HEK293T (cell line): ENCODE results near the gene CA5B.

ENCODE experiments used
- CTCF ChIA-PET: fragments of 350-600 bp; formaldehyde crosslinking; extraction: SDS; loops from one replicate; lab custom pipeline; 2021; ENCODE audit warnings: antibody characterized with exemption, inconsistent platforms; lab: Yijun Ruan, JAX
- POLR2A ChIA-PET: fragments of 350-600 bp; formaldehyde crosslinking; extraction: SDS; loops from one replicate; lab custom pipeline; 2020; ENCODE audit warnings: antibody characterized with exemption, inconsistent platforms; lab: Yijun Ruan, JAX
- DNase-seq: peaks from one replicate; pipeline ENCODE4 v3.0.0; 2012; ENCODE audit warnings: mixed read lengths; ENCODE audit errors: extremely low spot score
- ARNT ChIP-seq: fragments of 450-650 bp; IDR thresholded peaks from 2 replicates; pipeline ENCODE4 v1.6.1; 2017; ENCODE audit warnings: mild to moderate bottlenecking
- BHLHE40 ChIP-seq: fragments of 450-650 bp; IDR thresholded peaks from 2 replicates; pipeline ENCODE4 v1.6.1; 2016; ENCODE audit warnings: mild to moderate bottlenecking, moderate library complexity, borderline replicate concordance
- CTBP1 ChIP-seq: fragments of 450-650 bp; IDR thresholded peaks from 2 replicates; pipeline ENCODE4 v1.6.1; 2016; ENCODE audit warnings: borderline replicate concordance
- ELF4 ChIP-seq: fragments of 450-650 bp; IDR thresholded peaks from 2 replicates; pipeline ENCODE4 v1.6.1; 2017; ENCODE audit warnings: antibody characterized with exemption
- FOXA1 ChIP-seq: fragments of 450-650 bp; IDR thresholded peaks from 2 replicates; pipeline ENCODE4 v1.6.1; 2016; ENCODE audit warnings: mild to moderate bottlenecking
- FOXK2 ChIP-seq: fragments of 450-650 bp; IDR thresholded peaks from 2 replicates; pipeline ENCODE4 v1.6.1; 2016; ENCODE audit warnings: mild to moderate bottlenecking
- FOXM1 ChIP-seq: fragments of 450-650 bp; IDR thresholded peaks from 2 replicates; pipeline ENCODE4 v1.6.1; 2017; ENCODE audit warnings: mild to moderate bottlenecking, borderline replicate concordance
- HDGF ChIP-seq: fragments of 450-650 bp; IDR thresholded peaks from 2 replicates; pipeline ENCODE4 v1.6.1; 2017; ENCODE audit warnings: antibody characterized with exemption, borderline replicate concordance
- L3MBTL2 ChIP-seq: fragments of 450-650 bp; conservative IDR thresholded peaks from 2 replicates; pipeline ENCODE4 v1.6.1; 2016; ENCODE audit warnings: mild to moderate bottlenecking
- LEF1 ChIP-seq: fragments of 450-650 bp; IDR thresholded peaks from 2 replicates; pipeline ENCODE4 v1.6.1; 2017; ENCODE audit warnings: mild to moderate bottlenecking, borderline replicate concordance
- NFRKB ChIP-seq: fragments of 450-650 bp; IDR thresholded peaks from 2 replicates; pipeline ENCODE4 v1.6.1; 2016; ENCODE audit warnings: mild to moderate bottlenecking, moderate library complexity
- PKNOX1 ChIP-seq: fragments of 450-650 bp; IDR thresholded peaks from 2 replicates; pipeline ENCODE4 v1.6.1; 2016
- SP1 ChIP-seq: fragments of 450-650 bp; IDR thresholded peaks from 2 replicates; pipeline ENCODE4 v1.6.1; 2017
- SUZ12 ChIP-seq: fragments of 450-650 bp; IDR thresholded peaks from 2 replicates; pipeline ENCODE4 v1.6.1; 2016; ENCODE audit warnings: mild to moderate bottlenecking
- TARDBP ChIP-seq: fragments of 450-650 bp; IDR thresholded peaks from 2 replicates; pipeline ENCODE4 v1.6.1; 2016
- ZNF384 ChIP-seq: fragments of 450-650 bp; IDR thresholded peaks from 2 replicates; pipeline ENCODE4 v1.6.1; 2016

CA5B gene

DNA sequence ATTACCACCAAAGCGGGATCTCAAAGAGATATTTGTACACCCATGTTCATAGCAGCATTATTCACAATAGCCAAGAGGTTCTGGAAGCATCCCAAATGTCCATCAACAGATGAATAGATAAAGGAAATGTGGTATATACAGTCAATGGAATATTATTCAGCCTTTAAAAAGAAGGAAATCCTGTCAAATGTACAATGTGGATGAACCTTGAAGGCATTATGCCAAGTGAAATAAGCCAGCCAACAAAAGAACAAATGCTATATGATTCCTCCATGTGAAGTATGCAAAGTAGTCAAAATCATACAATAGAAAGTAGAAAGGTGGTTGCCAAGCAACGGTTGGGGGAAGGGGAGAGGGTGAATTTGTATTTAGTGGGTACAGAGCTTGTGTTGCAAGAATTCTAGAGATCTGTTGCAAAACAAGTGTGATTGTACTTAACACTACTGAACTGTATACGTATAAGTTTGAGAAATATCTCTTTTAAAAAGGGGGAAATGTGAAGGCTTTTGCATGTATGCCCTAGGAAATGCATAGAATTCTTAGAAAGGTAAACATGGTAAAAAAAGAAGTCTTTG lies 47.2 kb downstream of the CA5B start:
- ChIA-PET POLR2A (no interaction called here), CTCF (no interaction called here)
- no peak for DNase-seq
- no peak for TF ChIP-seq ELF4

DNA sequence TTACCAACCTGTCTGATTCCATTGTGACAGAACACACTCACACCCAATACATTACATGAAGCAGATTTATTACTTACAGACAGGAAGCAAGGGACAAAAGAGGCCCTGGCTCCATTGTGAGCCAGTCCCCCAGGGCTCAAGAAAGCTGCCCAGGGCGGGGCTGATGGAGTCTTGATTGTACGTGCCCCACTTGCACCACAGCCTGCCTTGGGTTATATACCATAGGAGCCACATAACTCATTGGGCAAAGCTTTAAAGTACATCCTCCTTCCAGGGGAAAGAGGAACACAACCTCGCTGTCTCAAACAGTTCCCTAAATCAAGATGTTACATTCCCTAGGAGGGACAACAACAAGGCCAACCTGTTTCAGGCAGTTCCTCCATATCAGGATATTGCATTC lies 48.8 kb downstream of the CA5B start:
- DNase-seq: no peak
- ChIA-PET CTCF (no interaction called here), POLR2A (no interaction called here)
- TF ChIP-seq ELF4 (no peak), NFRKB (no peak), ARNT (no peak), FOXA1 (no peak), SP1 (no peak), HDGF (no peak), LEF1 (no peak), ZNF384 (no peak), TARDBP (no peak), FOXK2 (no peak), FOXM1 (no peak), L3MBTL2 (no peak), PKNOX1 (no peak), SUZ12 (no peak)

DNA sequence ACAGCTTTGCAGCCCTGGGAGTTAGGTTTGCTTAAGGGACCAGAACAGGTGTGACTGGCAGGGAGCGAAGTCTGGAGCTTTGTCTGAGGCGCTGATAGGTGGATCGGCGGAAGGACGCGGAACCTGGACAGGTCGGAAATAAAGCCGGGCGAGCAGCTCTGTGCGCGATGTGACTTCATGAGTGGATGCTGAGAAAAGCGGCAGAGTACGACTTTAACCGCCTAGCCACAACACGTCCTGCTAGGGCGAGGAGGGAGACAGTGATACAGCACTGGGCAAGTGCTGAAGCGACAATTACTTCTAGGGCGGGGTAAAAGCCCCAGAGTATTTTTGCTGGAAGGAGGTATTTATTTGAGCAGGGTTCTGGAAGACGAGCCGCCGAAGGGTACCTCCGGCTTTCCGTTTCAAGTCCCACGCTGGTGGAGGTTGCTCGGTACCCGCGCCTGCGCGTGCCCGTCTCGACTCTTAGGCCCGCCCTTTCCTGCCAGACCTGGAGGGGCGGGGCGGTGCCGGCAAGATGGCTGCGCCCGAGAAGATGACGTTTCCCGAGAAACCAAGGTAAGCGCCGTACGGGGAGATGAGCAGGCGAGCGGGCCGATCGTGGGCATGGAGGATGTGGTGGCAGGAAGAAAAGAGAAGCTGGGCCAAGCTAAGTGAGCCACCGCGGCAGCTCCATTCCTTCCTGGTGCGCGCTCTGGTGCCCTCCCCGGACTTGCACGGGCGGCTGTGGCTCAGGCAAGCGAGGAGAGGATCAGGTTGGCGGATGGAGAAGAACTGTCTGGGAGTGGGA lies 52.1 kb downstream of the CA5B start, which contains the start of gene ZRSR2:
Gene ZRSR2, plus strand, starts transcription at position 506 of the 790 bp plus-strand sequence. Its CDS starts 12 bp downstream, at position 518.
- POLR2A ChIA-PET: interaction anchor here (1.5 to 2.0 kb wide), 2 partner anchors 65 to 116 kb away, joined by 4 to 7 read pairs; partner anchors contain the start of gene AP1S2
- peak; percentile 91 for DNase-seq
- TF ChIP-seq CTBP1 (peak; percentile 72), PKNOX1 (peak; percentile 84), FOXM1 (no peak), ZNF384 (no peak), SUZ12 (no peak), ELF4 (peak; percentile 44; the same call in 1 of the 2 replicates), L3MBTL2 (peak; percentile 45)
- CTCF ChIA-PET: no interaction called here

DNA sequence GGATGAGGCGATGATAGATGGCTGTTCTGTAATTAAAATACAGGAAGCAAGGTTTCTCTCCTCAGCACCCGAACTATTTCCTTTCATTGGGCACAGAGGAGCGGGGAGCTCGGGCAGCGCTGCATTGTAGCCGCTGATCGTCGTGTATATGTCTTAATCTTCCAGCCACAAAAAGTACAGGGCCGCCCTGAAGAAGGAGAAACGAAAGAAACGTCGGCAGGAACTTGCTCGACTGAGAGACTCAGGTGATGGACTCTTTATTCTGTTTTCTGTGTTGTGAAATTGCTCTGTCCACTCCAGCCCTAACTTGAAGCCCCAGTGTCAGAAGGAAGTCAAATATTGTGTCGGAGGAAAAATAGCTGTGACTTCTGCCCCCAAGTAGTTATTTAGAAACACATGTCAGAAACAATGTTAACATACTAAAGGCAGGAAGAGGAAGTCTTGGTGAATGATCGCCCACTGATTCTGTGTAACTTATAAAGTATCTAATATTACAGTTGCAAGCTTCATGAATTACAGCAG lies 52.8 kb downstream of the CA5B start:
- no peak for DNase-seq
- ChIA-PET CTCF (interaction anchor here (0.7 kb wide), 1 partner anchor 118 kb away, joined by 3 read pairs; no protein-coding TSS in a partner anchor), POLR2A (interaction anchor here (1.5 to 2.0 kb wide), 2 partner anchors 64 to 116 kb away, joined by 4 to 7 read pairs; partner anchors contain the start of gene AP1S2)
- TF ChIP-seq NFRKB (no peak), TARDBP (no peak), HDGF (no peak), CTBP1 (no peak), ZNF384 (no peak), L3MBTL2 (no peak), PKNOX1 (no peak), SP1 (no peak), FOXM1 (no peak), ARNT (no peak), FOXA1 (no peak), SUZ12 (no peak), FOXK2 (no peak), BHLHE40 (no peak), ELF4 (no peak), LEF1 (no peak)

DNA sequence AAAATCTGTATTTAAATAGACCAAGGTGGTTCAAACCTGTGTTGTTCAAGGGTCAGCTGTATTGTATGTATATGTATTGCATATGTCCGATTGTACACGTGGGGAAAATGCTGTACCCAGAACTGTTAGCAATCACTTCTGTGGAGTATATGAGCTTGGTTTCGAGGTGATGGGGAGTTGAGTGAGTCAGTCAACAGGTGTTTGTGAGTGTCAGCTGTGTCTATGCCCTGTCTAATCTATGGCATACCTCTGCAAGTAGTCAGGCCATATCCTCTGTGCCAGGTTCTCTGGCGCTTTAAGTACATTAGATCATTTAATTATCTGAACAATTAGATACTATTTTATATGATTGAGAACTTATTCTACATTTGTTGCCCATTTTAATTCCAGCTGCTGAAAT lies 59.6 kb downstream of the CA5B start:
- CTCF ChIA-PET: interaction anchor here (0.6 kb wide), 1 partner anchor 52 kb away, joined by 4 read pairs; no protein-coding TSS in a partner anchor
- DNase-seq: no peak
- POLR2A ChIA-PET: no interaction called here
- no peak for TF ChIP-seq TARDBP
- TF ChIP-seq NFRKB: no peak
- TF ChIP-seq PKNOX1: no peak
- TF ChIP-seq L3MBTL2: no peak
